IMR-90 (cell line): ENCODE data around the gene VEGFC. TPM values are rescaled to one million over a fixed set of nuclear protein-coding genes. Genes with fewer than 3 reads are reported as not detected.

ENCODE experiments used
- ATAC-seq: fragments of 200-7000 bp; cut with Tn5 transposase; 2 replicates; pipeline ENCODE4 v1.9.1; 2020; ENCODE audit warnings: low read depth, mild to moderate bottlenecking, moderate library complexity
- BruUV-seq: library from RNA; stranded (reverse); fragments of 400-500 nt; replicated peaks from 2 replicates; lab custom pipeline; 2021; lab: Mats Ljungman, UMichigan
- CTCF ChIA-PET: fragments of 300-600 bp; formaldehyde crosslinking; extraction: SDS; loops from one replicate; lab custom pipeline; 2021; ENCODE audit warnings: antibody characterized with exemption; lab: Yijun Ruan, JAX
- POLR2A ChIA-PET: fragments of 300-600 bp; sonication (Branson Sonifier 250); formaldehyde crosslinking; loops from one replicate; lab custom pipeline; 2022; ENCODE audit warnings: antibody characterized with exemption; ENCODE audit not compliant: unreplicated experiment; lab: Charles Lee
- DNase-seq: peaks from one replicate; pipeline ENCODE4 v3.0.0; 2013
- H2AFZ ChIP-seq: replicated peaks from 2 replicates; pipeline ENCODE3; 2013; ENCODE audit warnings: low read length, mild to moderate bottlenecking; ENCODE audit not compliant: poor library complexity
- H2AK5ac ChIP-seq: 2 replicates; pipeline ENCODE4 v1.6.1; 2013; ENCODE audit warnings: low read depth, low read length, inconsistent platforms
- H2AK9ac ChIP-seq: replicated peaks from 2 replicates; pipeline ENCODE3; 2013; ENCODE audit warnings: mild to moderate bottlenecking, low read depth, low read length, moderate library complexity; ENCODE audit not compliant: poor library complexity
- H2BK120ac ChIP-seq: 2 replicates; pipeline ENCODE4 v1.6.1; 2013; ENCODE audit warnings: low read depth, low read length, inconsistent platforms
- H2BK15ac ChIP-seq: 3 replicates; pipeline ENCODE4 v1.6.1; 2013; ENCODE audit warnings: low read depth, low read length, inconsistent platforms
- H2BK20ac ChIP-seq: 2 replicates; pipeline ENCODE4 v1.6.1; 2013; ENCODE audit warnings: low read depth, mild to moderate bottlenecking, inconsistent platforms, low read length, moderate library complexity
- H2BK5ac ChIP-seq: 2 replicates; pipeline ENCODE4 v1.6.1; 2013; ENCODE audit warnings: mild to moderate bottlenecking, low read depth, low read length, inconsistent platforms; ENCODE audit not compliant: poor library complexity, severe bottlenecking
- H3K14ac ChIP-seq: replicated peaks from 2 replicates; pipeline ENCODE4 v1.6.1; 2013; ENCODE audit warnings: low read depth, low read length, inconsistent platforms
- H3K18ac ChIP-seq: 2 replicates; pipeline ENCODE4 v1.6.1; 2013; ENCODE audit warnings: low read depth, low read length, control low read depth
- H3K23ac ChIP-seq: 2 replicates; pipeline ENCODE4 v1.6.1; 2013; ENCODE audit warnings: low read depth, low read length, inconsistent platforms
- H3K27ac ChIP-seq: 2 replicates; pipeline ENCODE4 v1.5.1; 2013; ENCODE audit warnings: mild to moderate bottlenecking, control low read depth, low read length; ENCODE audit not compliant: insufficient read depth
- H3K27me3 ChIP-seq: 2 replicates; pipeline ENCODE4 v1.6.1; 2013; ENCODE audit warnings: low read length; ENCODE audit not compliant: control insufficient read depth, insufficient read depth
- H3K36me3 ChIP-seq: 2 replicates; pipeline ENCODE4 v1.6.1; 2013; ENCODE audit warnings: low read length, mixed read lengths; ENCODE audit not compliant: control insufficient read depth, insufficient read depth
- H3K4ac ChIP-seq: 2 replicates; pipeline ENCODE4 v1.6.1; 2013; ENCODE audit warnings: low read depth, low read length, inconsistent platforms
- H3K4me1 ChIP-seq: 2 replicates; pipeline ENCODE4 v1.6.1; 2013; ENCODE audit warnings: low read length, mixed read lengths; ENCODE audit not compliant: control insufficient read depth, insufficient read depth
- H3K4me2 ChIP-seq: 2 replicates; pipeline ENCODE4 v1.6.1; 2013; ENCODE audit warnings: low read depth, mild to moderate bottlenecking, control low read depth, low read length, moderate library complexity
- H3K4me3 ChIP-seq: 2 replicates; pipeline ENCODE4 v1.5.1; 2013; ENCODE audit warnings: low read depth, mild to moderate bottlenecking, control low read depth, low read length, moderate library complexity; ENCODE audit not compliant: insufficient read depth
- H3K56ac ChIP-seq: 2 replicates; pipeline ENCODE4 v1.6.1; 2013; ENCODE audit warnings: low read length, inconsistent platforms; ENCODE audit not compliant: insufficient read depth; ENCODE audit errors: extremely low read depth
- H3K79me1 ChIP-seq, 2 experiments: 2 replicates each; pipeline ENCODE4 v1.6.1; 2013; ENCODE audit warnings: low read length in 2 of 2, inconsistent platforms in 1 of 2, low read depth in 1 of 2
- H3K9ac ChIP-seq: 2 replicates; pipeline ENCODE4 v1.6.1; 2013; ENCODE audit warnings: low read depth, low read length, control low read depth
- H3K9me1 ChIP-seq: 2 replicates; pipeline ENCODE4 v1.6.1; 2013; ENCODE audit warnings: low read length, inconsistent platforms; ENCODE audit not compliant: insufficient read depth
- H3K9me3 ChIP-seq: 2 replicates; pipeline ENCODE4 v1.6.1; 2013; ENCODE audit warnings: low read length; ENCODE audit not compliant: control insufficient read depth, insufficient read depth
- H4K20me1 ChIP-seq: 2 replicates; pipeline ENCODE4 v1.6.1; 2013; ENCODE audit warnings: low read length, inconsistent platforms; ENCODE audit not compliant: insufficient read depth
- H4K5ac ChIP-seq: 2 replicates; pipeline ENCODE4 v1.6.1; 2013; ENCODE audit warnings: mild to moderate bottlenecking, low read depth, low read length, control low read depth
- H4K8ac ChIP-seq, 2 experiments: 2 replicates each; pipeline ENCODE4 v1.6.1; 2013; ENCODE audit warnings: low read depth in 2 of 2, low read length in 2 of 2, control low read depth in 1 of 2, inconsistent platforms in 1 of 2
- H4K91ac ChIP-seq: 2 replicates; pipeline ENCODE4 v1.6.1; 2013; ENCODE audit warnings: low read depth, low read length, inconsistent platforms; ENCODE audit not compliant: insufficient read depth
- BHLHE40 ChIP-seq: fragments of 150-350 bp; IDR thresholded peaks from 2 replicates; pipeline ENCODE4 v1.6.1; 2016; ENCODE audit warnings: mild to moderate bottlenecking, low read depth, low read length
- CEBPB ChIP-seq: IDR thresholded peaks from 2 replicates; pipeline ENCODE4 v1.6.1; 2012; ENCODE audit warnings: low read depth, low read length, improper control_type of control experiment
- CHD1 ChIP-seq: IDR thresholded peaks from 2 replicates; pipeline ENCODE4 v1.6.1; 2012; ENCODE audit warnings: low read depth, low read length, improper control_type of control experiment
- CTCF ChIP-seq: conservative IDR thresholded peaks from 2 replicates; pipeline ENCODE4 v1.5.1; 2012; ENCODE audit warnings: mild to moderate bottlenecking, low read depth, low read length, improper control_type of control experiment
- ELK1 ChIP-seq: fragments of 150-350 bp; IDR thresholded peaks from 2 replicates; pipeline ENCODE4 v1.6.1; 2016; ENCODE audit warnings: low read depth, mild to moderate bottlenecking, low read length, moderate library complexity, borderline replicate concordance
- FOS ChIP-seq: fragments of 150-350 bp; IDR thresholded peaks from 2 replicates; pipeline ENCODE4 v1.6.1; 2016; ENCODE audit warnings: low read depth, low read length
- MAFK ChIP-seq: IDR thresholded peaks from 2 replicates; pipeline ENCODE4 v1.6.1; 2012; ENCODE audit warnings: low read depth, low read length, improper control_type of control experiment
- MAZ ChIP-seq: IDR thresholded peaks from 2 replicates; pipeline ENCODE4 v1.6.1; 2012; ENCODE audit warnings: low read depth, mild to moderate bottlenecking, low read length, improper control_type of control experiment, moderate library complexity, borderline replicate concordance
- MXI1 ChIP-seq: IDR thresholded peaks from 2 replicates; pipeline ENCODE4 v1.6.1; 2012; ENCODE audit warnings: low read depth, mild to moderate bottlenecking, low read length, moderate library complexity, borderline replicate concordance
- NFE2L2 ChIP-seq: fragments of 150-350 bp; IDR thresholded peaks from 2 replicates; pipeline ENCODE4 v1.6.1; 2016; ENCODE audit warnings: low read depth, mild to moderate bottlenecking, low read length
- POLR2A ChIP-seq: IDR thresholded peaks from 2 replicates; pipeline ENCODE4 v1.6.1; 2012; ENCODE audit warnings: mild to moderate bottlenecking, low read depth, low read length
- RAD21 ChIP-seq: IDR thresholded peaks from 2 replicates; pipeline ENCODE4 v1.6.1; 2012; ENCODE audit warnings: low read length, improper control_type of control experiment
- RCOR1 ChIP-seq: IDR thresholded peaks from 2 replicates; pipeline ENCODE4 v1.6.1; 2012; ENCODE audit warnings: mild to moderate bottlenecking, low read length, improper control_type of control experiment; ENCODE audit not compliant: insufficient replicate concordance
- RFX5 ChIP-seq: IDR thresholded peaks from 2 replicates; pipeline ENCODE4 v1.8.0; 2012; ENCODE audit warnings: low read depth, mild to moderate bottlenecking, low read length, moderate library complexity
- SMC3 ChIP-seq: fragments of 150-350 bp; IDR thresholded peaks from 2 replicates; pipeline ENCODE4 v1.6.1; 2016; ENCODE audit warnings: low read depth, mild to moderate bottlenecking, antibody characterized with exemption, low read length, moderate library complexity
- USF2 ChIP-seq: fragments of 150-350 bp; IDR thresholded peaks from 2 replicates; pipeline ENCODE4 v1.6.1; 2017; ENCODE audit warnings: mild to moderate bottlenecking, antibody characterized with exemption, low read length, low read depth
- WGBS, 2 experiments: methylation state at CpG; one replicate each; pipeline versions ENCODE4 v1.1.5 to v1.1.7; 2013; ENCODE audit warnings: missing lambda C conversion rate in 2 of 2; ENCODE audit not compliant: insufficient read length in 1 of 2; ENCODE audit errors: extremely low coverage in 2 of 2; 5-methylcytosine and 5-hydroxymethylcytosine counted together
- dilution Hi-C: fragments of 300-500 bp; cut with HindIII; formaldehyde crosslinking; loops from one replicate; pipeline ENCODE4 v1.14.3; 2018; ENCODE audit warnings: low sequenced_read_pairs; ENCODE audit not compliant: unreplicated experiment
- in situ Hi-C: fragments of 300-500 bp; cut with MboI; formaldehyde crosslinking; loops from 3 replicates; pipeline ENCODE4 v1.14.3; 2019; ENCODE audit warnings: low sequenced_read_pairs, inconsistent platforms, mixed read lengths
- intact Hi-C: fragments of 100-400 bp; cut with micrococcal nuclease; formaldehyde crosslinking; loops from 2 replicates; pipeline ENCODE4 v1.10.0; 2022
- polyA plus RNA-seq, 3 experiments: library from polyadenylated mRNA; depleted of rRNA; stranded (reverse); fragments of >200 nt; gene quantifications; 2 replicates each; pipeline ENCODE4 v1.2.3, GENCODE V29; 2012; ENCODE audit warnings: low replicate concordance in 1 of 3
- total RNA-seq: library from RNA; depleted of rRNA; stranded (reverse); fragments of >200 nt; gene quantifications from 2 replicates; pipeline ENCODE4 v1.2.3, GENCODE V29; 2012

The VEGFC gene
- total and polyA plus RNA-seq, 2 of the 4 experiments (the other 2 are of a cell fraction) = 22.9 to 49.7 TPM

DNA sequence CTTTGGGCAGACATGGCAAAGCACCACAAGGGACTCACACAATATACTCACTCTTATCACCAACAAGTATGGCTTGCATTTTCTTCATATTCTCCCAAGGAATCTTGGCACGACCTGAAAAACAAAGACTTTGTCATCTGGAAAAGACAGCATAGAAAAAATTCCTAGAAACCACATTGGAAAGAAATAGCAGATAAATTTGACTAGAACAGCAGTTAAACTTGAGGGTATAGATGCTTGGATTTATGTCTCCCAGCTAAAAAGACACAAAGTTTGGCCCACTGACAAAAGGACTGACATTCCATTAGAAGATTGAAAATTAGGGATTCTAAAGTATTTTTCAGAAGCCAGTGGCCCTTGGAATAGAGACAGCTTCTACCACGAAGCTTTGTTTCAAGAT is 6.9 kb upstream of the VEGFC start:
- Histone ChIP-seq H3K4me3 (no peak overlapping the region), H4K91ac (no peak overlapping the region), H3K56ac (no peak overlapping the region), H4K20me1 (no peaks in the 10 kb centered on the region), H2BK5ac (no peak overlapping the region), H4K5ac (no peak overlapping the region), H2AK5ac (no peak overlapping the region), H3K4ac (no peak overlapping the region), H3K27me3 (no peaks in the 10 kb centered on the region), H3K9ac (no peak overlapping the region), H3K27ac (no peak overlapping the region), H3K14ac (no peak overlapping the region), H2BK20ac (no peak overlapping the region), H3K23ac (no peak overlapping the region), H2AFZ (no peak overlapping the region), H3K36me3 (no peaks in the 10 kb centered on the region), H3K9me1 (no peaks in the 10 kb centered on the region), H2BK15ac (peak overlapping the region; percentile 58; the same call in 1 of the 3 replicates), H2AK9ac (no peak overlapping the region), H3K9me3 (no peaks in the 10 kb centered on the region), H4K8ac (no peak overlapping the region), H3K4me1 (peaks cover 1% of the 10 kb centered on the region; the same call in 1 of the 2 replicates), H3K18ac (no peak overlapping the region; the same call in 1 of the 2 replicates), H3K79me1 (peaks cover 0 to 9% of the 10 kb centered on the region in 2 experiments; a peak in 3 of 4 replicates), H3K4me2 (no peak overlapping the region), H2BK120ac (no peak overlapping the region)
- ATAC-seq = no peak
- intact Hi-C loops (loop anchor here (10.0 kb wide), 2 partner anchors 385 to 535 kb away; no protein-coding TSS in a partner anchor), in situ Hi-C loops (loop anchor here (10.0 to 25.0 kb wide), 4 partner anchors 215 to 538 kb away; no protein-coding TSS in a partner anchor), dilution Hi-C loops (no loop called here)
- no TSS peak for BruUV-seq
- ChIA-PET CTCF (no interaction called here), POLR2A (no interaction called here)
- WGBS, 2 experiments = no CpG with 5 or more reads among the region's 2 CpGs
- no peak for TF ChIP-seq USF2
- TF ChIP-seq ELK1 = no peak
- TF ChIP-seq CTCF = no peak
- no peak for TF ChIP-seq NFE2L2
- TF ChIP-seq MXI1 = no peak
- no peak for TF ChIP-seq BHLHE40
- no peak for TF ChIP-seq RAD21
- TF ChIP-seq RFX5 = no peak
- TF ChIP-seq MAFK = no peak
- no peak for TF ChIP-seq CHD1
- TF ChIP-seq POLR2A = no peak
- no peak for TF ChIP-seq FOS
- TF ChIP-seq SMC3 = no peak
- no peak for TF ChIP-seq CEBPB
- no peak for TF ChIP-seq RCOR1
- TF ChIP-seq MAZ = no peak
- no peak for DNase-seq
